HepG2 (cell line): ENCODE data around the gene THAP9.

Experiments
- MAZ ChIP-seq, 2 experiments: sonication (generic) in 1 of 2; formaldehyde crosslinking in 1 of 2; IDR thresholded peaks; 2 replicates each; pipeline versions ENCODE4 v1.5.0 to v1.6.1; 2012 to 2020; ENCODE audit warnings: low read depth in 2 of 2, mild to moderate bottlenecking in 2 of 2, borderline replicate concordance in 1 of 2, improper control_type of control experiment in 1 of 2, low read length in 1 of 2, missing genetic modification reagents in 1 of 2, moderate library complexity in 1 of 2
- NR1H2 ChIP-seq: sonication (generic); formaldehyde crosslinking; IDR thresholded peaks from 2 replicates; pipeline ENCODE4 v1.8.1; 2022; ENCODE audit warnings: low read depth, missing genetic modification reagents, borderline replicate concordance
- ZNF589 ChIP-seq: sonication (generic); formaldehyde crosslinking; conservative IDR thresholded peaks from 2 replicates; pipeline ENCODE4 v1.8.0; 2022; ENCODE audit warnings: mild to moderate bottlenecking, moderate library complexity, missing genetic modification reagents

DNA sequence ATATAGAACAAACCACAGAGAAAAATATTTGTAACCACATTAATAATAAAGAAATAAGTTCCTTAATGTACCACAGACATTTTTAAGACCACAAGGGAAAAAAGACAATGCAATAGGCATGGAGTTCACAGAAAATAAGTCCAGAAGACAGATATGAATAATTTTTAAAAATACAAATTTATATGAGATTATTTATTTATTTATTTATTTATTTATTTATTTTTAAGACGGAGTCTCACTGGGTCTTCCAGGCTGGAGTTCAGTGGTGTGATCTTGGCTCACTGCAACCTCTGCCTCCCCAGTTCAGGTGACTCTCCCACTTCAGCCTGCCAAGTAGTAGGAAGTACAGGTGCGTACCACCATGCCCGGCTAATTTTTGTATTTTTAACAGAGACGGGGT, 53.7 kb downstream of the THAP9 start:
- TF ChIP-seq MAZ (IDR thresholded peaks at IDR 0.05; ENCODE audit: borderline replicate concordance, low read depth, low read length) = no peak
- TF ChIP-seq MAZ (CRISPR knock-in tag; IDR thresholded peaks at IDR 0.05; ENCODE audit: low read depth) = no peak
- TF ChIP-seq ZNF589 (CRISPR knock-in tag) = no peak
- TF ChIP-seq NR1H2 (CRISPR knock-in tag) = no peak
